Retina (tissue), 1 donor: ENCODE data around the gene GABRG3.

Experiments
- DNase-seq: peaks from one replicate; pipeline ENCODE4 v3.0.0-alpha.2; 2016

GABRG3 gene

GRCh38 chr15:27065785-27066184 is 94.8 kb downstream of the GABRG3 start:
- DNase-seq, result no peak

GRCh38 chr15:27066446-27066845 is 95.5 kb downstream of the GABRG3 start:
- no peak for DNase-seq

GRCh38 chr15:27067175-27067574 is 96.2 kb downstream of the GABRG3 start:
- no peak for DNase-seq

- DNase-seq, result no peak
Observed at GRCh38 chr15:27070841-27071240, 99.9 kb downstream of the GABRG3 start.

GRCh38 chr15:27074179-27074578 is 103.2 kb downstream of the GABRG3 start:
- no peak for DNase-seq

GRCh38 chr15:27077790-27078189 is 106.8 kb downstream of the GABRG3 start:
- DNase-seq, result no peak

- DNase-seq, result peak; percentile 50
Observed at GRCh38 chr15:27081676-27082418, 110.9 kb downstream of the GABRG3 start.

- DNase-seq, result no peak
Observed at GRCh38 chr15:27082526-27082925, 111.5 kb downstream of the GABRG3 start.

- no peak for DNase-seq
Observed at GRCh38 chr15:27084844-27085243, 113.9 kb downstream of the GABRG3 start.

GRCh38 chr15:27086149-27086548 is 115.2 kb downstream of the GABRG3 start:
- peak; percentile 32 for DNase-seq

- peak; percentile 50 for DNase-seq
Observed at GRCh38 chr15:27086805-27087204, 115.8 kb downstream of the GABRG3 start.

- no peak for DNase-seq
Observed at GRCh38 chr15:27087651-27088583, 116.9 kb downstream of the GABRG3 start.

- no peak for DNase-seq
Observed at GRCh38 chr15:27088584-27089232, 117.7 kb downstream of the GABRG3 start.

- no peak for DNase-seq
Observed at GRCh38 chr15:27089233-27089586, 118.2 kb downstream of the GABRG3 start.

- no peak for DNase-seq
Observed at GRCh38 chr15:27089676-27090075, 118.7 kb downstream of the GABRG3 start.

- no peak for DNase-seq
Observed at GRCh38 chr15:27091270-27091940, 120.4 kb downstream of the GABRG3 start.

- DNase-seq, result peak; percentile 53
Observed at GRCh38 chr15:27092390-27092789, 121.4 kb downstream of the GABRG3 start.

GRCh38 chr15:27094235-27094634 is 123.3 kb downstream of the GABRG3 start:
- no peak for DNase-seq

GRCh38 chr15:27095886-27096624 is 125.1 kb downstream of the GABRG3 start:
- no peak for DNase-seq

- no peak for DNase-seq
Observed at GRCh38 chr15:27097506-27097905, 126.5 kb downstream of the GABRG3 start.

- no peak for DNase-seq
Observed at GRCh38 chr15:27101982-27102381, 131.0 kb downstream of the GABRG3 start.

GRCh38 chr15:27111323-27111722 is 140.3 kb downstream of the GABRG3 start:
- no peak for DNase-seq
